LNCAP (cell line): Measurements from ENCODE around the gene MAP4K1.

ENCODE experiments used
- CTCF ChIP-seq: fragments of 450-650 bp; IDR thresholded peaks from 2 replicates; pipeline ENCODE4 v1.5.1; 2017; ENCODE audit warnings: mild to moderate bottlenecking

MAP4K1 gene

DNA sequence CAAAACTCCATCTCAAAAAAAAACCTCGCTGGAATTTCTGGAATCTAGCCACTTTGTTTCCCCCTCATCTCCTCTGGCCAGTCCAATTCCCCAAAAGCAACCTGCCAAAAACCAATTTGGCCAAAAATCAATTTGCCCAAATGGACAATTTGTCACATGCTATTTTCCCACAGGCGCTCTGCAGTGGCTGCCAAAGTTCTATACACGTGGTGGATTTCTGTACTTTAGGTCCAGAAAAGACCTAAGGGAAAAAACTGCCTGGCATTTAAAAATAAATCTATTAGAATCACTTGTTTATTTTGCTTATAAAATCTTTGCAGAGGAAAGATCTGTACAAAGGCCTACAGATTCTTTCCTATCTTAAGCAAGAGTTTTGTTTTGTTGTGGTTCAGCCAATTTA, 79.4 kb downstream of the MAP4K1 start:
- TF ChIP-seq CTCF = no peak
